B cell (primary cell): ENCODE data around the gene CDC20B. TPM values are rescaled to one million over a fixed set of nuclear protein-coding genes. Genes with fewer than 3 reads are reported as not detected.

ENCODE experiments used
- ATAC-seq: fragments of 200-7000 bp; cut with Tn5 transposase; one replicate; pipeline ENCODE4 v1.10.0; 2021; ENCODE audit warnings: low read depth, mild to moderate bottlenecking, moderate number of reproducible peaks, moderate library complexity
- CTCF ChIA-PET: fragments of 350-600 bp; sonication (Branson Sonifier 250); formaldehyde crosslinking; loops from one replicate; lab custom pipeline; 2021; ENCODE audit warnings: antibody characterized with exemption, inconsistent platforms; lab: Charles Lee
- POLR2A ChIA-PET: fragments of 350-600 bp; sonication (Branson Sonifier 250); formaldehyde crosslinking; loops from one replicate; lab custom pipeline; 2021; ENCODE audit warnings: antibody characterized with exemption; lab: Charles Lee
- DNase-seq: peaks from one replicate; pipeline ENCODE4 v3.0.0; 2013
- H2AFZ ChIP-seq: 2 replicates; pipeline ENCODE4 v1.6.1; 2012; ENCODE audit warnings: mild to moderate bottlenecking, low read depth, low read length; ENCODE audit not compliant: insufficient read depth, poor library complexity, severe bottlenecking
- H3K27ac ChIP-seq, 2 donors: 1 replicate in 1 of 2; 2 replicates in 1 of 2; pipeline ENCODE4 v1.5.1; 2012 to 2013; ENCODE audit warnings: low read length in 2 of 2, mild to moderate bottlenecking in 2 of 2, moderate library complexity in 1 of 2
- H3K27me3 ChIP-seq, 4 experiments: fragments of 200-600 bp in 1 of 4; sonication (generic) in 1 of 4; replicated peaks in 1 of 4; 1 replicate in 2 of 4; 2 replicates in 2 of 4; pipeline versions ENCODE4 v1.6.1 to v1.7.0; 2013 to 2016; ENCODE audit warnings: low read length in 3 of 4, mild to moderate bottlenecking in 2 of 4, mixed read lengths in 1 of 4, moderate library complexity in 1 of 4; ENCODE audit not compliant: insufficient read depth in 4 of 4, control insufficient read depth in 3 of 4; ENCODE audit errors: control extremely low read depth in 1 of 4
- H3K36me3 ChIP-seq, 2 experiments: replicated peaks in 1 of 2; 1 replicate in 1 of 2; 2 replicates in 1 of 2; pipeline versions ENCODE4 v1.6.1 to v1.7.1; 2013; ENCODE audit warnings: low read length in 1 of 2; ENCODE audit not compliant: insufficient read depth in 2 of 2, control insufficient read depth in 1 of 2; ENCODE audit errors: control extremely low read depth in 1 of 2, extremely low read depth in 1 of 2
- H3K4me1 ChIP-seq, 2 donors: fragments of 200-600 bp in 1 of 2; sonication (generic) in 1 of 2; 1 replicate in 1 of 2; 2 replicates in 1 of 2; pipeline versions ENCODE4 v1.5.1 to v1.6.1; 2013 to 2017; ENCODE audit warnings: low read length in 2 of 2; ENCODE audit not compliant: control insufficient read depth in 2 of 2, insufficient read depth in 2 of 2
- H3K4me2 ChIP-seq: replicated peaks from 2 replicates; pipeline ENCODE3; 2012; ENCODE audit warnings: mild to moderate bottlenecking, low read depth, low read length; ENCODE audit not compliant: poor library complexity, severe bottlenecking
- H3K4me3 ChIP-seq, 5 experiments: fragments of 200-600 bp in 1 of 5; sonication (generic) in 1 of 5; 1 replicate in 3 of 5; 2 replicates in 2 of 5; pipeline versions ENCODE4 v1.5.1 to v1.7.0; 2011 to 2016; ENCODE audit warnings: low read length in 4 of 5, mild to moderate bottlenecking in 4 of 5, low read depth in 2 of 5, control low read depth in 1 of 5, moderate library complexity in 1 of 5; ENCODE audit not compliant: insufficient read depth in 1 of 5; ENCODE audit errors: control extremely low read depth in 1 of 5, extremely low read depth in 1 of 5
- H3K79me2 ChIP-seq: fragments of 200-600 bp; sonication (generic); one replicate; pipeline ENCODE4 v1.6.0; 2016; ENCODE audit warnings: low read length; ENCODE audit not compliant: control insufficient read depth, insufficient read depth
- H3K9ac ChIP-seq: fragments of 200-600 bp; sonication (generic); 2 replicates; pipeline ENCODE4 v1.6.1; 2017; ENCODE audit warnings: mild to moderate bottlenecking, low read length, moderate library complexity
- H3K9me3 ChIP-seq, 3 donors: one replicate each; pipeline versions ENCODE4 v1.6.1 to v1.7.1; 2013; ENCODE audit warnings: low read length in 2 of 3; ENCODE audit not compliant: control insufficient read depth in 2 of 3, insufficient read depth in 1 of 3; ENCODE audit errors: control extremely low read depth in 1 of 3
- H4K20me1 ChIP-seq: 2 replicates; pipeline ENCODE4 v1.6.0; 2012; ENCODE audit warnings: mild to moderate bottlenecking, low read length; ENCODE audit not compliant: insufficient read depth, control insufficient read depth, poor library complexity, severe bottlenecking
- H3K27ac Mint-ChIP-seq: one replicate; pipeline ENCODE4 v1.8.0; 2021; ENCODE audit warnings: mixed read lengths
- H3K27me3 Mint-ChIP-seq: one replicate; pipeline ENCODE4 v1.8.0; 2021; ENCODE audit warnings: mixed read lengths
- H3K4me1 Mint-ChIP-seq: one replicate; pipeline ENCODE4 v1.8.0; 2021; ENCODE audit warnings: mixed read lengths
- H3K4me3 Mint-ChIP-seq: one replicate; pipeline ENCODE4 v1.8.0; 2021; ENCODE audit warnings: mixed read lengths
- H3K9me3 Mint-ChIP-seq: one replicate; pipeline ENCODE4 v1.8.0; 2022; ENCODE audit warnings: mixed read lengths; ENCODE audit not compliant: insufficient read depth
- CTCF ChIP-seq: fragments of 200-600 bp; IDR thresholded peaks from one replicate; pipeline ENCODE4 v1.8.0; 2022; ENCODE audit warnings: antibody characterized with exemption, mild to moderate bottlenecking
- EZH2 ChIP-seq: IDR thresholded peaks from 2 replicates; pipeline ENCODE4 v1.6.1; 2012; ENCODE audit warnings: borderline replicate concordance, low read depth, mild to moderate bottlenecking, moderate library complexity, low read length; ENCODE audit not compliant: insufficient read depth, poor library complexity, severe bottlenecking
- WGBS: methylation state at CpG from one replicate; pipeline ENCODE4 v1.1.5; 2013; ENCODE audit warnings: missing lambda C conversion rate; ENCODE audit not compliant: insufficient coverage; 5-methylcytosine and 5-hydroxymethylcytosine counted together
- intact Hi-C: fragments of 100-400 bp; cut with micrococcal nuclease; formaldehyde crosslinking; loops from one replicate; pipeline ENCODE4 v1.10.0; 2022
- polyA plus RNA-seq: library from polyadenylated mRNA; depleted of rRNA; stranded (reverse); fragments of >200 nt; gene quantifications from 2 replicates; pipeline ENCODE4 v1.2.3, GENCODE V29; 2012
- total RNA-seq, 2 donors: library from RNA; stranded (reverse); fragments of 120-200 nt in 1 of 2; gene quantifications; 1 replicate in 1 of 2; 2 replicates in 1 of 2; pipeline versions ENCODE4 v1.2.3 to v1.2.4, GENCODE V29; 2013 to 2022

Gene CDC20B
- total and polyA plus RNA-seq, 2 donors (not counting 1 experiment from before 2014, with no cell fraction given) = 0.09 TPM; not detected in 1

- no peak overlapping the region for H2AFZ ChIP-seq
- no peak overlapping the region for H3K9ac ChIP-seq
- H3K4me1 ChIP-seq = peaks cover 25 to 26% of the 10 kb centered on the region in 2 donors
- Mint-ChIP-seq H3K27me3 (peaks cover 57% of the 10 kb centered on the region), H3K27ac (no peak overlapping the region), H3K4me1 (peaks cover 24% of the 10 kb centered on the region), H3K9me3 (no peaks in the 10 kb centered on the region), H3K4me3 (no peak overlapping the region)
- no peak overlapping the region for H3K4me3 ChIP-seq
- H3K4me2 ChIP-seq = no peak overlapping the region
- no peaks in the 10 kb centered on the region for H4K20me1 ChIP-seq
- H3K27ac ChIP-seq = no peak overlapping the region
- WGBS = 47% methylated on average over 1 of the region's 2 CpGs
- no peaks in the 10 kb centered on the region for H3K36me3 ChIP-seq
- ATAC-seq (no peak), DNase-seq (no peak)
- POLR2A ChIA-PET = interaction anchor here (0.6 kb wide), 1 partner anchor 1999 kb away, joined by 3 read pairs; no protein-coding TSS in a partner anchor
- peaks cover 3 to 43% (median 31%) of the 10 kb centered on the region in 4 experiments for H3K27me3 ChIP-seq
- no peaks in the 10 kb centered on the region for H3K79me2 ChIP-seq
- peaks cover 0 to 4% (median 0%) of the 10 kb centered on the region in 3 donors for H3K9me3 ChIP-seq
- no peak for TF ChIP-seq EZH2
- TF ChIP-seq CTCF = no peak
- intact Hi-C loops = loop anchor here (5.0 kb wide), 1 partner anchor 821 kb away; the partner anchor contains the start of gene IL6ST
- CTCF ChIA-PET = interaction anchor here (0.6 to 2.1 kb wide), 10 partner anchors 10 to 1030 kb away, joined by 3 to 20 read pairs (median 6); partner anchors contain the start of genes DHX29, GPX8 and MTREX
These were observed 1.5 kb downstream of the CDC20B start for GRCh38 chr5:55171471-55171870.

- intact Hi-C loops = no loop called here
- no peak for TF ChIP-seq EZH2
- H3K9ac ChIP-seq = no peak overlapping the region
- WGBS = no CpG with 5 or more reads among the region's 4 CpGs
- no peak overlapping the region for H3K27ac ChIP-seq
- H3K36me3 ChIP-seq = no peaks in the 10 kb centered on the region
- H3K27me3 ChIP-seq = peaks cover 0 to 24% (median 16%) of the 10 kb centered on the region in 4 experiments
- H3K4me2 ChIP-seq = no peak overlapping the region
- H3K9me3 ChIP-seq = no peaks in the 10 kb centered on the region
- no peaks in the 10 kb centered on the region for H3K9me3 Mint-ChIP-seq
- H3K79me2 ChIP-seq = no peaks in the 10 kb centered on the region
- no peaks in the 10 kb centered on the region for H3K4me1 Mint-ChIP-seq
- ChIA-PET CTCF (no interaction called here), POLR2A (no interaction called here)
- ATAC-seq = no peak
- H3K4me3 ChIP-seq = no peak overlapping the region
- no peaks in the 10 kb centered on the region for H4K20me1 ChIP-seq
- H3K4me3 Mint-ChIP-seq = no peak overlapping the region
- no peak overlapping the region for H3K27ac Mint-ChIP-seq
- H2AFZ ChIP-seq = no peak overlapping the region
- DNase-seq = no peak
- no peaks in the 10 kb centered on the region for H3K4me1 ChIP-seq
- H3K27me3 Mint-ChIP-seq = peaks cover 64% of the 10 kb centered on the region
These were observed 10.3 kb downstream of the CDC20B start for GRCh38 chr5:55162666-55163065.
